HepG2 (cell line): ENCODE data around the gene TMEM33. TPM values are rescaled to one million over a fixed set of nuclear protein-coding genes. Genes with fewer than 3 reads are reported as not detected.

Experiments
- ATAC-seq: fragments of 200-7000 bp; cut with Tn5 transposase; 3 replicates; pipeline ENCODE4 v1.9.1; 2020; ENCODE audit warnings: mild to moderate bottlenecking, moderate library complexity
- BruUV-seq: library from RNA; stranded (reverse); fragments of 400-500 nt; replicated peaks from 2 replicates; lab custom pipeline; 2021; lab: Mats Ljungman, UMichigan
- CTCF ChIA-PET: fragments of 300-600 bp; formaldehyde crosslinking; extraction: SDS; loops from one replicate; lab custom pipeline; 2021; ENCODE audit warnings: low total read pairs, inconsistent platforms, low intra/inter-chr PET ratio; lab: Yijun Ruan, JAX
- POLR2A ChIA-PET: fragments of 350-600 bp; sonication (Branson Sonifier 250); formaldehyde crosslinking; loops from one replicate; lab custom pipeline; 2020; ENCODE audit warnings: antibody characterized with exemption, inconsistent platforms; lab: Yijun Ruan, JAX
- DNase-seq: peaks from one replicate; pipeline ENCODE4 v3.0.0-alpha.2; 2015; ENCODE audit warnings: low spot score
- FAIRE-seq: peaks from 3 replicates; lab custom pipeline; 2011; peaks lifted over from hg19 to GRCh38; lab: Jason Lieb, UNC
- H2AFZ ChIP-seq: one replicate; pipeline ENCODE4 v1.6.1; 2011; ENCODE audit warnings: low read length, inconsistent platforms
- H3K27ac ChIP-seq: fragments of 300-600 bp; 3 replicates; pipeline ENCODE4 v1.8.0; 2011; ENCODE audit warnings: mixed run types, mild to moderate bottlenecking, mixed read lengths, low read length, inconsistent platforms; ENCODE audit not compliant: insufficient read depth; ENCODE audit errors: extremely low read length
- H3K27me3 ChIP-seq, 2 experiments: fragments of 200-600 bp in 1 of 2; 2 replicates in 1 of 2; 3 replicates in 1 of 2; pipeline versions ENCODE4 v1.6.0 to v1.8.0; 2011; ENCODE audit warnings: low read length in 2 of 2, mild to moderate bottlenecking in 2 of 2, moderate library complexity in 2 of 2, inconsistent platforms in 1 of 2; ENCODE audit not compliant: insufficient read depth in 2 of 2, control insufficient read depth in 1 of 2
- H3K36me3 ChIP-seq, 2 experiments: fragments of 200-600 bp in 1 of 2; replicated peaks in 1 of 2; 2 replicates in 1 of 2; 3 replicates in 1 of 2; pipeline versions ENCODE4 v1.5.1 to v1.8.0; 2011; ENCODE audit warnings: low read length in 2 of 2, inconsistent platforms in 1 of 2; ENCODE audit not compliant: insufficient read depth in 2 of 2, control insufficient read depth in 1 of 2
- H3K4me1 ChIP-seq: 2 replicates; pipeline ENCODE4 v1.5.1; 2012; ENCODE audit warnings: low read length, inconsistent platforms; ENCODE audit not compliant: insufficient read depth
- H3K4me2 ChIP-seq: 2 replicates; pipeline ENCODE4 v1.6.0; 2011; ENCODE audit warnings: low read depth, low read length, inconsistent platforms
- H3K4me3 ChIP-seq, 3 experiments: fragments of 200-600 bp in 1 of 3; sonication (generic), shearing (Covaris generic) in 1 of 3; replicated peaks in 1 of 3; 2 replicates each; pipeline ENCODE4 v1.5.1; 2011 to 2016; ENCODE audit warnings: low read length in 3 of 3, inconsistent platforms in 2 of 3, low read depth in 2 of 3, mild to moderate bottlenecking in 2 of 3, control low read depth in 1 of 3, mixed read lengths in 1 of 3; ENCODE audit not compliant: insufficient read depth in 1 of 3
- H3K79me2 ChIP-seq: one replicate; pipeline ENCODE4 v1.6.1; 2011; ENCODE audit warnings: low read length, inconsistent platforms; ENCODE audit not compliant: insufficient read depth
- H3K9ac ChIP-seq: 2 replicates; pipeline ENCODE4 v1.6.0; 2011; ENCODE audit warnings: mild to moderate bottlenecking, low read depth, low read length, inconsistent platforms; ENCODE audit not compliant: insufficient read depth
- H3K9me3 ChIP-seq: 2 replicates; pipeline ENCODE4 v1.5.1; 2012; ENCODE audit warnings: mild to moderate bottlenecking, low read length
- H4K20me1 ChIP-seq: 2 replicates; pipeline ENCODE4 v1.6.0; 2011; ENCODE audit warnings: inconsistent platforms, mild to moderate bottlenecking, low read length, moderate library complexity; ENCODE audit not compliant: insufficient read depth
- NCOA2 ChIP-seq: sonication (generic); formaldehyde crosslinking; IDR thresholded peaks from 2 replicates; pipeline ENCODE4 v1.8.0; 2022; ENCODE audit warnings: inconsistent platforms
- PHF21A ChIP-seq: sonication (generic); formaldehyde crosslinking; IDR thresholded peaks from 2 replicates; pipeline ENCODE4 v1.5.0; 2020; ENCODE audit warnings: mild to moderate bottlenecking, missing genetic modification reagents
- RBAK ChIP-seq: sonication (generic); formaldehyde crosslinking; IDR thresholded peaks from 2 replicates; pipeline ENCODE4 v1.5.1; 2020; ENCODE audit warnings: mild to moderate bottlenecking, missing genetic modification reagents
- TEAD3 ChIP-seq: optimal IDR thresholded peaks from 2 replicates; pipeline ENCODE3; 2016; ENCODE audit warnings: borderline replicate concordance
- ZFAT ChIP-seq: sonication (generic); formaldehyde crosslinking; conservative IDR thresholded peaks from 2 replicates; pipeline ENCODE4 v1.8.1; 2023; ENCODE audit warnings: missing genetic modification reagents, inconsistent platforms
- ZNF558 ChIP-seq: sonication (generic); formaldehyde crosslinking; IDR thresholded peaks from 2 replicates; pipeline ENCODE4 v1.9.0; 2022; ENCODE audit warnings: mild to moderate bottlenecking, missing genetic modification reagents, borderline replicate concordance
- ZNF577 ChIP-seq: sonication (generic); formaldehyde crosslinking; IDR thresholded peaks from 2 replicates; pipeline ENCODE4 v1.4.0; 2020; ENCODE audit warnings: mild to moderate bottlenecking, low read depth, missing genetic modification reagents, borderline replicate concordance
- ZNF841 ChIP-seq: sonication (generic); formaldehyde crosslinking; IDR thresholded peaks from 2 replicates; pipeline ENCODE4 v1.8.1; 2023; ENCODE audit warnings: missing genetic modification reagents, borderline replicate concordance
- WGBS: methylation state at CpG from one replicate; pipeline ENCODE4 v1.1.6; 2017; ENCODE audit warnings: low lambda C conversion rate; 5-methylcytosine and 5-hydroxymethylcytosine counted together
- in situ Hi-C: cut with HindIII; loops from 2 replicates; pipeline ENCODE4 v1.10.0; 2017; ENCODE audit warnings: low pct_unique_long_range_greater_than_20kb; ENCODE audit not compliant: extremely low pct_ligation_motif_present
- intact Hi-C: fragments of 100-400 bp; cut with micrococcal nuclease; formaldehyde crosslinking; loops from one replicate; pipeline ENCODE4 v1.10.0; 2022; ENCODE audit not compliant: unreplicated experiment
- polyA plus RNA-seq, 8 experiments: library from polyadenylated mRNA; depleted of rRNA in 3 of 8; stranded (reverse) in 7 of 8; unstranded in 1 of 8; fragments of >200 nt; fragmentation: Illumina TruSeq in 4 of 8; extraction: Trizol in 4 of 8; gene quantifications; 2 replicates each; pipeline versions ENCODE4 v1.2.1 to v1.2.3, GENCODE V29; 2011 to 2016; ENCODE audit warnings: low read depth in 4 of 8, missing spikeins in 1 of 8, mixed read lengths in 1 of 8; ENCODE audit not compliant: insufficient read depth in 1 of 8
- total RNA-seq, 5 experiments: library from RNA; depleted of rRNA; stranded (reverse); fragments of >200 nt; fragmentation: Illumina TruSeq; extraction: Trizol; gene quantifications; 2 replicates each; pipeline ENCODE4 v1.2.3, GENCODE V29; 2016; ENCODE audit warnings: low read depth in 1 of 5
- TF ChIP-seq, protein P1 (sequence below): sonication (generic); formaldehyde crosslinking; IDR thresholded peaks from 2 replicates; pipeline ENCODE4 v1.4.0; 2020; ENCODE audit warnings: missing genetic modification reagents, borderline replicate concordance
- TF ChIP-seq, protein P2 (sequence below): sonication (generic); formaldehyde crosslinking; IDR thresholded peaks from 2 replicates; pipeline ENCODE4 v1.4.0; 2020; ENCODE audit warnings: missing genetic modification reagents, borderline replicate concordance
- TF ChIP-seq, protein P3 (sequence below): sonication (generic); formaldehyde crosslinking; IDR thresholded peaks from 2 replicates; pipeline ENCODE4 v1.4.0; 2020; ENCODE audit warnings: missing genetic modification reagents

The TMEM33 gene
- total and polyA plus RNA-seq, 2 of the 13 experiments (the other 11 are each of a cell fraction or from before 2014, with no cell fraction given), result 36.1 to 66.6 TPM

DNA sequence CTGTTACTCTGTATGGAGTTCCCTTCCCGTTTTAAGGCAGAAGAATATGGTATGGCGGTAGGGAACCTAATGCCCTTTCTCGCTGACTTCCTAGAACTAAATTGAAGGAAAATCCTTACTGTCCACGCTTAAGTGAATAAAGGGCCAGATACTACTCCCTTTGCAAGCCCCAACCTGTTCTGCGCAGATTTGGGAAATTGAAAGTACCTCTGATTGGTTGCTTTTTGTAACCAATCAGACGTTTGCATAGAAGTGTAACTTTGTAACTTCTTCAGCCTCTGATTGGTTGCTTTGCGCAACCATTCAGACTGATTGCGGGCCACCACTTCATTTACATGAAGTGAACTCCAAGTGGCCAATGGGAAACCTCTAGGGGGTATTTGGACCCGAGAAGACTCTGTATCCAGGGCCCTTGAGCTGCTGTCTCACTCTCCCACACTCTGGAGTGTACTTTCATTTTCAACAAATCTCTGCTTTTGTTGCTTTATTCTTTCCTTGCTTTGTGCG lies 1.2 kb upstream of the TMEM33 start (continued):
- TF ChIP-seq, protein P1, sequence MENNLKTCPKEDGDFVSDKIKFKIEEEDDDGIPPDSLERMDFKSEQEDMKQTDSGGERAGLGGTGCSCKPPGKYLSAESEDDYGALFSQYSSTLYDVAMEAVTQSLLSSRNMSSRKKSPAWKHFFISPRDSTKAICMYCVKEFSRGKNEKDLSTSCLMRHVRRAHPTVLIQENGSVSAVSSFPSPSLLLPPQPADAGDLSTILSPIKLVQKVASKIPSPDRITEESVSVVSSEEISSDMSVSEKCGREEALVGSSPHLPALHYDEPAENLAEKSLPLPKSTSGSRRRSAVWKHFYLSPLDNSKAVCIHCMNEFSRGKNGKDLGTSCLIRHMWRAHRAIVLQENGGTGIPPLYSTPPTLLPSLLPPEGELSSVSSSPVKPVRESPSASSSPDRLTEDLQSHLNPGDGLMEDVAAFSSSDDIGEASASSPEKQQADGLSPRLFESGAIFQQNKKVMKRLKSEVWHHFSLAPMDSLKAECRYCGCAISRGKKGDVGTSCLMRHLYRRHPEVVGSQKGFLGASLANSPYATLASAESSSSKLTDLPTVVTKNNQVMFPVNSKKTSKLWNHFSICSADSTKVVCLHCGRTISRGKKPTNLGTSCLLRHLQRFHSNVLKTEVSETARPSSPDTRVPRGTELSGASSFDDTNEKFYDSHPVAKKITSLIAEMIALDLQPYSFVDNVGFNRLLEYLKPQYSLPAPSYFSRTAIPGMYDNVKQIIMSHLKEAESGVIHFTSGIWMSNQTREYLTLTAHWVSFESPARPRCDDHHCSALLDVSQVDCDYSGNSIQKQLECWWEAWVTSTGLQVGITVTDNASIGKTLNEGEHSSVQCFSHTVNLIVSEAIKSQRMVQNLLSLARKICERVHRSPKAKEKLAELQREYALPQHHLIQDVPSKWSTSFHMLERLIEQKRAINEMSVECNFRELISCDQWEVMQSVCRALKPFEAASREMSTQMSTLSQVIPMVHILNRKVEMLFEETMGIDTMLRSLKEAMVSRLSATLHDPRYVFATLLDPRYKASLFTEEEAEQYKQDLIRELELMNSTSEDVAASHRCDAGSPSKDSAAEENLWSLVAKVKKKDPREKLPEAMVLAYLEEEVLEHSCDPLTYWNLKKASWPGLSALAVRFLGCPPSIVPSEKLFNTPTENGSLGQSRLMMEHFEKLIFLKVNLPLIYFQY (CRISPR knock-in tag), result no peak
- TF ChIP-seq, protein P2, sequence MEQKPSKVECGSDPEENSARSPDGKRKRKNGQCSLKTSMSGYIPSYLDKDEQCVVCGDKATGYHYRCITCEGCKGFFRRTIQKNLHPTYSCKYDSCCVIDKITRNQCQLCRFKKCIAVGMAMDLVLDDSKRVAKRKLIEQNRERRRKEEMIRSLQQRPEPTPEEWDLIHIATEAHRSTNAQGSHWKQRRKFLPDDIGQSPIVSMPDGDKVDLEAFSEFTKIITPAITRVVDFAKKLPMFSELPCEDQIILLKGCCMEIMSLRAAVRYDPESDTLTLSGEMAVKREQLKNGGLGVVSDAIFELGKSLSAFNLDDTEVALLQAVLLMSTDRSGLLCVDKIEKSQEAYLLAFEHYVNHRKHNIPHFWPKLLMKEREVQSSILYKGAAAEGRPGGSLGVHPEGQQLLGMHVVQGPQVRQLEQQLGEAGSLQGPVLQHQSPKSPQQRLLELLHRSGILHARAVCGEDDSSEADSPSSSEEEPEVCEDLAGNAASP (CRISPR knock-in tag), result peak; percentile 35; the same call in 1 of the 2 replicates
- no peak for TF ChIP-seq ZNF577 (CRISPR knock-in tag)

DNA sequence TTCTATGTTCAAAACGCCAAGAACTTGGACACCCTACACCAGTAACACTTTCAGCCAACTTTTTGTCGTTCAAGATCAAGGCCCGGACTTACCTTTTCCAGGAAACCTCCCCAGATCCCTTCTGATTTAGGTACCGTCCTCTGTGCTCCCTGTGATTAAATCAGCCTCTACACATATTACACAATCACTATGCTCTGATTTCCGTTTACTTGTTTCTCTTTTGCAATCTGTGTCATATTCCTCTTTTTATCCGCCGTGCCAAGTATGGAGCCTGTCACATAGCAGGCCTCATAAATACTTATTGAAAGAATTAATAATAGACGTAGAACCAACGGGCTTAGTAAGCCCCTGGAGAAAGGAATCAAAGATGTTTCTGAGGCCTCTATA lies 722 bp upstream of the TMEM33 start:
- TSS peak; percentile 71 for BruUV-seq
- peaks cover 59% of the 10 kb centered on the region for H3K4me1 ChIP-seq
- DNase-seq (no peak), ATAC-seq (peak; percentile 18), FAIRE-seq (no peak)
- H3K27ac ChIP-seq, result peak overlapping the region; percentile 88
- peak overlapping the region; percentile 98 for H3K4me2 ChIP-seq
- peak overlapping the region; percentile 72 for H3K9ac ChIP-seq
- POLR2A ChIA-PET, result interaction anchor here (1.2 to 2.2 kb wide), 5 partner anchors 13 to 56 kb away, joined by 3 to 11 read pairs (median 3); partner anchors contain the start of gene SLC30A9
- no peaks in the 10 kb centered on the region; a peak in 1 of 5 replicates for H3K27me3 ChIP-seq
- peaks cover 41% of the 10 kb centered on the region for H3K79me2 ChIP-seq
- intact Hi-C loops, result loop anchor here (1.0 kb wide), 1 partner anchor 57 kb away; no protein-coding TSS in a partner anchor
- peaks cover 0 to 6% of the 10 kb centered on the region in 2 experiments; a peak in 3 of 5 replicates for H3K36me3 ChIP-seq
- in situ Hi-C loops, result no loop called here
- H3K4me3 ChIP-seq, result peak overlapping the region; percentile 84 to 94 (median 92)
- H4K20me1 ChIP-seq, result peaks cover 3% of the 10 kb centered on the region
- peak overlapping the region; percentile 81 for H2AFZ ChIP-seq
- CTCF ChIA-PET, result no interaction called here
- 2% methylated on average over 9 of the region's 9 CpGs for WGBS
- H3K9me3 ChIP-seq, result no peaks in the 10 kb centered on the region
- TF ChIP-seq NCOA2 (CRISPR knock-in tag) (0 out of 2 replicates have a peak, but pooled peaks have one; percentile 6), ZNF558 (CRISPR knock-in tag) (peak; percentile 17; the same call in 1 of the 2 replicates), PHF21A (CRISPR knock-in tag) (peak; percentile 56), ZFAT (CRISPR knock-in tag) (0 out of 2 replicates have a peak, but pooled peaks have one; percentile 13), TEAD3 (CRISPR knock-in tag) (no peak), ZNF841 (CRISPR knock-in tag) (no peak), RBAK (CRISPR knock-in tag) (no peak)
- TF ChIP-seq, protein P3, sequence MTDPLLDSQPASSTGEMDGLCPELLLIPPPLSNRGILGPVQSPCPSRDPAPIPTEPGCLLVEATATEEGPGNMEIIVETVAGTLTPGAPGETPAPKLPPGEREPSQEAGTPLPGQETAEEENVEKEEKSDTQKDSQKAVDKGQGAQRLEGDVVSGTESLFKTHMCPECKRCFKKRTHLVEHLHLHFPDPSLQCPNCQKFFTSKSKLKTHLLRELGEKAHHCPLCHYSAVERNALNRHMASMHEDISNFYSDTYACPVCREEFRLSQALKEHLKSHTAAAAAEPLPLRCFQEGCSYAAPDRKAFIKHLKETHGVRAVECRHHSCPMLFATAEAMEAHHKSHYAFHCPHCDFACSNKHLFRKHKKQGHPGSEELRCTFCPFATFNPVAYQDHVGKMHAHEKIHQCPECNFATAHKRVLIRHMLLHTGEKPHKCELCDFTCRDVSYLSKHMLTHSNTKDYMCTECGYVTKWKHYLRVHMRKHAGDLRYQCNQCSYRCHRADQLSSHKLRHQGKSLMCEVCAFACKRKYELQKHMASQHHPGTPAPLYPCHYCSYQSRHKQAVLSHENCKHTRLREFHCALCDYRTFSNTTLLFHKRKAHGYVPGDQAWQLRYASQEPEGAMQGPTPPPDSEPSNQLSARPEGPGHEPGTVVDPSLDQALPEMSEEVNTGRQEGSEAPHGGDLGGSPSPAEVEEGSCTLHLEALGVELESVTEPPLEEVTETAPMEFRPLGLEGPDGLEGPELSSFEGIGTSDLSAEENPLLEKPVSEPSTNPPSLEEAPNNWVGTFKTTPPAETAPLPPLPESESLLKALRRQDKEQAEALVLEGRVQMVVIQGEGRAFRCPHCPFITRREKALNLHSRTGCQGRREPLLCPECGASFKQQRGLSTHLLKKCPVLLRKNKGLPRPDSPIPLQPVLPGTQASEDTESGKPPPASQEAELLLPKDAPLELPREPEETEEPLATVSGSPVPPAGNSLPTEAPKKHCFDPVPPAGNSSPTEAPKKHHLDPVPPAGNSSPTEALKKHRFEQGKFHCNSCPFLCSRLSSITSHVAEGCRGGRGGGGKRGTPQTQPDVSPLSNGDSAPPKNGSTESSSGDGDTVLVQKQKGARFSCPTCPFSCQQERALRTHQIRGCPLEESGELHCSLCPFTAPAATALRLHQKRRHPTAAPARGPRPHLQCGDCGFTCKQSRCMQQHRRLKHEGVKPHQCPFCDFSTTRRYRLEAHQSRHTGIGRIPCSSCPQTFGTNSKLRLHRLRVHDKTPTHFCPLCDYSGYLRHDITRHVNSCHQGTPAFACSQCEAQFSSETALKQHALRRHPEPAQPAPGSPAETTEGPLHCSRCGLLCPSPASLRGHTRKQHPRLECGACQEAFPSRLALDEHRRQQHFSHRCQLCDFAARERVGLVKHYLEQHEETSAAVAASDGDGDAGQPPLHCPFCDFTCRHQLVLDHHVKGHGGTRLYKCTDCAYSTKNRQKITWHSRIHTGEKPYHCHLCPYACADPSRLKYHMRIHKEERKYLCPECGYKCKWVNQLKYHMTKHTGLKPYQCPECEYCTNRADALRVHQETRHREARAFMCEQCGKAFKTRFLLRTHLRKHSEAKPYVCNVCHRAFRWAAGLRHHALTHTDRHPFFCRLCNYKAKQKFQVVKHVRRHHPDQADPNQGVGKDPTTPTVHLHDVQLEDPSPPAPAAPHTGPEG (CRISPR knock-in tag), result peak; percentile 35; the same call in 1 of the 2 replicates
